ENCODE measurements around the gene ZNF331.

Gene ZNF331

GRCh38 chr19:53621885-53622740, 84.2 kb downstream of the ZNF331 start:
- H3K14ac ChIP-seq (ENCODE audit: low read length), result no peak overlapping the region
- no peak overlapping the region for H3K23ac ChIP-seq (ENCODE audit: low read depth, low read length, poor library complexity)
- no peak overlapping the region for H3K4ac ChIP-seq (ENCODE audit: low read length)
- H3K18ac ChIP-seq (ENCODE audit: low read length), result no peak overlapping the region
- no peaks in the 10 kb centered on the region for H3K79me1 ChIP-seq (ENCODE audit: low read depth, low read length)
- WGBS, 2 donors (ENCODE audit: extremely low coverage in 2 of 2, insufficient read length in 2 of 2, insufficient replicate concordance in 1 of 2), result no CpG with 5 or more reads among the region's 8 CpGs
- no peaks in the 10 kb centered on the region for H3K36me3 ChIP-seq (replicated peaks in 1 of 2; ENCODE audit: control insufficient read depth in 2 of 2, insufficient read depth in 2 of 2, low read length in 2 of 2)
- no peaks in the 10 kb centered on the region for H3K9me3 ChIP-seq (replicated peaks in 1 of 2; ENCODE audit: control insufficient read depth in 2 of 2, insufficient read depth in 1 of 2, low read depth in 1 of 2, low read length in 2 of 2)
- DNase-seq (ENCODE audit: low spot score), result no peak
- no peak overlapping the region for H4K8ac ChIP-seq (ENCODE audit: low read depth, low read length)
- H2BK12ac ChIP-seq (ENCODE audit: low read length), result no peak overlapping the region
- no peak overlapping the region for H2BK5ac ChIP-seq (ENCODE audit: low read length)
- no peak overlapping the region for H4K91ac ChIP-seq (ENCODE audit: low read depth, low read length, poor library complexity)
- no peak overlapping the region for H3K4me3 ChIP-seq (ENCODE audit: low read length in 2 of 2)
- no peaks in the 10 kb centered on the region for H3K27me3 ChIP-seq (ENCODE audit: control insufficient read depth in 3 of 3, insufficient read depth in 3 of 3, low read depth in 1 of 3, low read length in 3 of 3)
- H2BK120ac ChIP-seq (ENCODE audit: low read depth, low read length), result no peak overlapping the region
- no peak overlapping the region for H2BK15ac ChIP-seq (ENCODE audit: low read length)
- no peak overlapping the region for H3K4me2 ChIP-seq (ENCODE audit: insufficient read depth, low read length, poor library complexity, severe bottlenecking)
- no peaks in the 10 kb centered on the region for H3K4me1 ChIP-seq (ENCODE audit: control insufficient read depth in 2 of 2, insufficient read depth in 1 of 2, low read depth in 1 of 2, low read length in 2 of 2)
- H2AFZ ChIP-seq (ENCODE audit: low read length), result no peak overlapping the region
- H3K9ac ChIP-seq (ENCODE audit: low read depth, low read length, poor library complexity), result no peak overlapping the region
- H2AK5ac ChIP-seq (ENCODE audit: low read depth, low read length), result no peak overlapping the region
- no peak overlapping the region for H3K27ac ChIP-seq (replicated peaks; ENCODE audit: low read length)

GRCh38 chr19:53624771-53625545, 87.0 kb downstream of the ZNF331 start:
- H3K23ac ChIP-seq (ENCODE audit: low read depth, low read length, poor library complexity), result no peak overlapping the region
- no peak overlapping the region for H3K4me3 ChIP-seq (ENCODE audit: low read length in 2 of 2)
- no peaks in the 10 kb centered on the region for H3K9me3 ChIP-seq (replicated peaks in 1 of 2; ENCODE audit: control insufficient read depth in 2 of 2, insufficient read depth in 1 of 2, low read depth in 1 of 2, low read length in 2 of 2)
- no peak overlapping the region for H3K14ac ChIP-seq (ENCODE audit: low read length)
- no peak overlapping the region for H4K91ac ChIP-seq (ENCODE audit: low read depth, low read length, poor library complexity)
- no peak overlapping the region for H3K9ac ChIP-seq (ENCODE audit: low read depth, low read length, poor library complexity)
- H2BK15ac ChIP-seq (ENCODE audit: low read length), result no peak overlapping the region
- H2AK5ac ChIP-seq (ENCODE audit: low read depth, low read length), result no peak overlapping the region
- no peak overlapping the region for H2BK5ac ChIP-seq (ENCODE audit: low read length)
- H4K8ac ChIP-seq (ENCODE audit: low read depth, low read length), result no peak overlapping the region
- H2AFZ ChIP-seq (ENCODE audit: low read length), result no peak overlapping the region
- no CpG with 5 or more reads among the region's 16 CpGs for WGBS, 2 donors (ENCODE audit: extremely low coverage in 2 of 2, insufficient read length in 2 of 2, insufficient replicate concordance in 1 of 2)
- DNase-seq (ENCODE audit: low spot score), result no peak
- no peak overlapping the region for H2BK12ac ChIP-seq (ENCODE audit: low read length)
- H3K18ac ChIP-seq (ENCODE audit: low read length), result no peak overlapping the region
- H3K4me2 ChIP-seq (ENCODE audit: insufficient read depth, low read length, poor library complexity, severe bottlenecking), result no peak overlapping the region
- H2BK120ac ChIP-seq (ENCODE audit: low read depth, low read length), result no peak overlapping the region
- no peaks in the 10 kb centered on the region for H3K36me3 ChIP-seq (replicated peaks in 1 of 2; ENCODE audit: control insufficient read depth in 2 of 2, insufficient read depth in 2 of 2, low read length in 2 of 2)
- no peak overlapping the region for H3K4ac ChIP-seq (ENCODE audit: low read length)
- no peaks in the 10 kb centered on the region for H3K79me1 ChIP-seq (ENCODE audit: low read depth, low read length)
- H3K27me3 ChIP-seq (ENCODE audit: control insufficient read depth in 3 of 3, insufficient read depth in 3 of 3, low read depth in 1 of 3, low read length in 3 of 3), result no peaks in the 10 kb centered on the region
- H3K4me1 ChIP-seq (ENCODE audit: control insufficient read depth in 2 of 2, insufficient read depth in 1 of 2, low read depth in 1 of 2, low read length in 2 of 2), result no peaks in the 10 kb centered on the region
- H3K27ac ChIP-seq (replicated peaks; ENCODE audit: low read length), result no peak overlapping the region

GRCh38 chr19:53626486-53626885, 88.5 kb downstream of the ZNF331 start:
- H2AFZ ChIP-seq (ENCODE audit: low read length), result no peak overlapping the region
- H2BK15ac ChIP-seq (ENCODE audit: low read length), result no peak overlapping the region
- H3K4ac ChIP-seq (ENCODE audit: low read length), result no peak overlapping the region
- no peak overlapping the region for H3K14ac ChIP-seq (ENCODE audit: low read length)
- H2BK120ac ChIP-seq (ENCODE audit: low read depth, low read length), result no peak overlapping the region
- H3K79me1 ChIP-seq (ENCODE audit: low read depth, low read length), result no peaks in the 10 kb centered on the region
- H3K4me2 ChIP-seq (ENCODE audit: insufficient read depth, low read length, poor library complexity, severe bottlenecking), result no peak overlapping the region
- H3K4me1 ChIP-seq (ENCODE audit: control insufficient read depth in 2 of 2, insufficient read depth in 1 of 2, low read depth in 1 of 2, low read length in 2 of 2), result no peaks in the 10 kb centered on the region
- no peak overlapping the region for H4K91ac ChIP-seq (ENCODE audit: low read depth, low read length, poor library complexity)
- no peak overlapping the region for H2AK5ac ChIP-seq (ENCODE audit: low read depth, low read length)
- H3K27ac ChIP-seq (replicated peaks; ENCODE audit: low read length), result no peak overlapping the region
- H2BK5ac ChIP-seq (ENCODE audit: low read length), result no peak overlapping the region
- no CpG with 5 or more reads among the region's 9 CpGs for WGBS, 2 donors (ENCODE audit: extremely low coverage in 2 of 2, insufficient read length in 2 of 2, insufficient replicate concordance in 1 of 2)
- no peaks in the 10 kb centered on the region for H3K27me3 ChIP-seq (ENCODE audit: control insufficient read depth in 3 of 3, insufficient read depth in 3 of 3, low read depth in 1 of 3, low read length in 3 of 3)
- H3K23ac ChIP-seq (ENCODE audit: low read depth, low read length, poor library complexity), result no peak overlapping the region
- H4K8ac ChIP-seq (ENCODE audit: low read depth, low read length), result no peak overlapping the region
- H3K4me3 ChIP-seq (ENCODE audit: low read length in 2 of 2), result no peak overlapping the region
- H3K9ac ChIP-seq (ENCODE audit: low read depth, low read length, poor library complexity), result no peak overlapping the region
- H3K9me3 ChIP-seq (replicated peaks in 1 of 2; ENCODE audit: control insufficient read depth in 2 of 2, insufficient read depth in 1 of 2, low read depth in 1 of 2, low read length in 2 of 2), result no peaks in the 10 kb centered on the region
- no peak overlapping the region for H3K18ac ChIP-seq (ENCODE audit: low read length)
- H2BK12ac ChIP-seq (ENCODE audit: low read length), result no peak overlapping the region
- H3K36me3 ChIP-seq (replicated peaks in 1 of 2; ENCODE audit: control insufficient read depth in 2 of 2, insufficient read depth in 2 of 2, low read length in 2 of 2), result no peaks in the 10 kb centered on the region
- no peak for DNase-seq (ENCODE audit: low spot score)

GRCh38 chr19:53626976-53627375, 89.0 kb downstream of the ZNF331 start:
- H2BK15ac ChIP-seq (ENCODE audit: low read length), result no peak overlapping the region
- WGBS, 2 donors (ENCODE audit: extremely low coverage in 2 of 2, insufficient read length in 2 of 2, insufficient replicate concordance in 1 of 2), result no CpG with 5 or more reads among the region's 6 CpGs
- no peak overlapping the region for H2AK5ac ChIP-seq (ENCODE audit: low read depth, low read length)
- H3K4ac ChIP-seq (ENCODE audit: low read length), result no peak overlapping the region
- H3K79me1 ChIP-seq (ENCODE audit: low read depth, low read length), result no peaks in the 10 kb centered on the region
- DNase-seq (ENCODE audit: low spot score), result no peak
- H3K27me3 ChIP-seq (ENCODE audit: control insufficient read depth in 3 of 3, insufficient read depth in 3 of 3, low read depth in 1 of 3, low read length in 3 of 3), result no peaks in the 10 kb centered on the region
- H3K27ac ChIP-seq (replicated peaks; ENCODE audit: low read length), result no peak overlapping the region
- no peak overlapping the region for H2BK5ac ChIP-seq (ENCODE audit: low read length)
- no peak overlapping the region for H2BK120ac ChIP-seq (ENCODE audit: low read depth, low read length)
- H4K8ac ChIP-seq (ENCODE audit: low read depth, low read length), result no peak overlapping the region
- H3K4me1 ChIP-seq (ENCODE audit: control insufficient read depth in 2 of 2, insufficient read depth in 1 of 2, low read depth in 1 of 2, low read length in 2 of 2), result no peaks in the 10 kb centered on the region
- H2BK12ac ChIP-seq (ENCODE audit: low read length), result no peak overlapping the region
- H3K23ac ChIP-seq (ENCODE audit: low read depth, low read length, poor library complexity), result no peak overlapping the region
- no peaks in the 10 kb centered on the region for H3K36me3 ChIP-seq (replicated peaks in 1 of 2; ENCODE audit: control insufficient read depth in 2 of 2, insufficient read depth in 2 of 2, low read length in 2 of 2)
- no peak overlapping the region for H3K18ac ChIP-seq (ENCODE audit: low read length)
- no peak overlapping the region for H2AFZ ChIP-seq (ENCODE audit: low read length)
- no peak overlapping the region for H4K91ac ChIP-seq (ENCODE audit: low read depth, low read length, poor library complexity)
- H3K4me3 ChIP-seq (ENCODE audit: low read length in 2 of 2), result no peak overlapping the region
- no peaks in the 10 kb centered on the region for H3K9me3 ChIP-seq (replicated peaks in 1 of 2; ENCODE audit: control insufficient read depth in 2 of 2, insufficient read depth in 1 of 2, low read depth in 1 of 2, low read length in 2 of 2)
- H3K9ac ChIP-seq (ENCODE audit: low read depth, low read length, poor library complexity), result no peak overlapping the region
- no peak overlapping the region for H3K4me2 ChIP-seq (ENCODE audit: insufficient read depth, low read length, poor library complexity, severe bottlenecking)
- H3K14ac ChIP-seq (ENCODE audit: low read length), result no peak overlapping the region
